ENCODE results near the gene BBS1. TPM values are rescaled to one million over a fixed set of nuclear protein-coding genes. Genes with fewer than 3 reads are reported as not detected.

Gene BBS1
- total and polyA plus RNA-seq, 10 donors, result 5.2 to 60.5 (median 30.2) TPM

- 94 to 98% (median 95%) methylated on average over 10 of the region's 10 CpGs for WGBS, 5 donors
- Histone ChIP-seq H3K36me3 (peaks cover 0 to 100% (median 62%) of the 10 kb centered on the region in 6 donors), H3K4me1 (no peaks in the 10 kb centered on the region), H3K4me3 (no peak overlapping the region), H3K27me3 (replicated peaks in 1 of 7) (no peaks in the 10 kb centered on the region), H3K27ac (no peak overlapping the region), H3K9me3 (no peaks in the 10 kb centered on the region)
- TF ChIP-seq POLR2AphosphoS5 (IDR thresholded peaks at IDR 0.05) (no peak), POLR2A (IDR thresholded peaks at IDR 0.05) (no peak)
- TF ChIP-seq, protein P1, sequence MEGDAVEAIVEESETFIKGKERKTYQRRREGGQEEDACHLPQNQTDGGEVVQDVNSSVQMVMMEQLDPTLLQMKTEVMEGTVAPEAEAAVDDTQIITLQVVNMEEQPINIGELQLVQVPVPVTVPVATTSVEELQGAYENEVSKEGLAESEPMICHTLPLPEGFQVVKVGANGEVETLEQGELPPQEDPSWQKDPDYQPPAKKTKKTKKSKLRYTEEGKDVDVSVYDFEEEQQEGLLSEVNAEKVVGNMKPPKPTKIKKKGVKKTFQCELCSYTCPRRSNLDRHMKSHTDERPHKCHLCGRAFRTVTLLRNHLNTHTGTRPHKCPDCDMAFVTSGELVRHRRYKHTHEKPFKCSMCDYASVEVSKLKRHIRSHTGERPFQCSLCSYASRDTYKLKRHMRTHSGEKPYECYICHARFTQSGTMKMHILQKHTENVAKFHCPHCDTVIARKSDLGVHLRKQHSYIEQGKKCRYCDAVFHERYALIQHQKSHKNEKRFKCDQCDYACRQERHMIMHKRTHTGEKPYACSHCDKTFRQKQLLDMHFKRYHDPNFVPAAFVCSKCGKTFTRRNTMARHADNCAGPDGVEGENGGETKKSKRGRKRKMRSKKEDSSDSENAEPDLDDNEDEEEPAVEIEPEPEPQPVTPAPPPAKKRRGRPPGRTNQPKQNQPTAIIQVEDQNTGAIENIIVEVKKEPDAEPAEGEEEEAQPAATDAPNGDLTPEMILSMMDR (IDR thresholded peaks at IDR 0.05 in 8 of 11, conservative IDR thresholded peaks at IDR 0.05 in 3 of 11), result no peak
- no peak for DNase-seq
- intact Hi-C loops (cut with DNase I; ENCODE audit: low total_unique reads), result no loop called here
Measured at GRCh38 chr11:66493130-66493529, 17.3 kb upstream of the BBS1 start.

- 92 to 97% (median 95%) methylated on average over 7 of the region's 7 CpGs for WGBS, 5 donors
- H3K9me3 ChIP-seq, result no peaks in the 10 kb centered on the region
- no peak overlapping the region for H3K27ac ChIP-seq
- no peak for TF ChIP-seq POLR2A (IDR thresholded peaks at IDR 0.05)
- no peak for TF ChIP-seq POLR2AphosphoS5 (IDR thresholded peaks at IDR 0.05)
- TF ChIP-seq, protein P1 (IDR thresholded peaks at IDR 0.05 in 8 of 11, conservative IDR thresholded peaks at IDR 0.05 in 3 of 11), result no peak
- no peak for DNase-seq
- intact Hi-C loops (cut with DNase I; ENCODE audit: low total_unique reads), result no loop called here
- no peaks in the 10 kb centered on the region for H3K27me3 ChIP-seq (replicated peaks in 1 of 7)
- H3K4me1 ChIP-seq, result no peaks in the 10 kb centered on the region
- peaks cover 0 to 100% (median 60%) of the 10 kb centered on the region in 6 donors for H3K36me3 ChIP-seq
- H3K4me3 ChIP-seq, result no peak overlapping the region
Measured at GRCh38 chr11:66494458-66494857, 16.0 kb upstream of the BBS1 start.

GRCh38 chr11:66494935-66495334, 15.5 kb upstream of the BBS1 start:
- H3K9me3 ChIP-seq, result no peaks in the 10 kb centered on the region
- no peak overlapping the region for H3K27ac ChIP-seq
- 90 to 95% (median 91%) methylated on average over 11 to 14 of the region's 14 CpGs for WGBS, 5 donors
- no peaks in the 10 kb centered on the region for H3K27me3 ChIP-seq (replicated peaks in 1 of 7)
- intact Hi-C loops (cut with DNase I; ENCODE audit: low total_unique reads), result no loop called here
- H3K4me3 ChIP-seq, result no peak overlapping the region
- no peaks in the 10 kb centered on the region for H3K4me1 ChIP-seq
- TF ChIP-seq POLR2A (IDR thresholded peaks at IDR 0.05) (no peak), POLR2AphosphoS5 (IDR thresholded peaks at IDR 0.05) (no peak)
- TF ChIP-seq, protein P1 (IDR thresholded peaks at IDR 0.05 in 8 of 11, conservative IDR thresholded peaks at IDR 0.05 in 3 of 11), result no peak
- H3K36me3 ChIP-seq, result peaks cover 0 to 100% (median 59%) of the 10 kb centered on the region in 6 donors
- DNase-seq, result no peak

- H3K9me3 ChIP-seq, result no peaks in the 10 kb centered on the region
- TF ChIP-seq, protein P1 (IDR thresholded peaks at IDR 0.05 in 8 of 11, conservative IDR thresholded peaks at IDR 0.05 in 3 of 11), result peak in 2 of 11 experiments; percentile 11 to 21
- TF ChIP-seq POLR2AphosphoS5 (IDR thresholded peaks at IDR 0.05) (no peak), POLR2A (IDR thresholded peaks at IDR 0.05) (no peak)
- no peak overlapping the region for H3K4me3 ChIP-seq
- 93 to 98% (median 95%) methylated on average over 15 to 17 of the region's 17 CpGs for WGBS, 5 donors
- H3K4me1 ChIP-seq, result no peaks in the 10 kb centered on the region
- no peak for DNase-seq
- no peaks in the 10 kb centered on the region for H3K27me3 ChIP-seq (replicated peaks in 1 of 7)
- peaks cover 0 to 100% (median 60%) of the 10 kb centered on the region in 6 donors for H3K36me3 ChIP-seq
- H3K27ac ChIP-seq, result no peak overlapping the region
- intact Hi-C loops (cut with DNase I; ENCODE audit: low total_unique reads), result no loop called here
Measured at GRCh38 chr11:66495401-66495854, 15.0 kb upstream of the BBS1 start.
